A549 (cell line): ENCODE results near the gene MYB.

ENCODE experiments used
- CEBPB ChIP-seq, 2 experiments: fragments of >200 bp in 1 of 2; sonication (Bioruptor Twin) in 1 of 2; formaldehyde crosslinking in 1 of 2; IDR thresholded peaks; 2 replicates each; pipeline ENCODE4 v1.6.1; 2012 to 2016
- ELK1 ChIP-seq: fragments of 150-350 bp; IDR thresholded peaks from 2 replicates; pipeline ENCODE4 v1.6.1; 2014; ENCODE audit warnings: low read depth, mild to moderate bottlenecking, low read length
- EP300 ChIP-seq, 2 experiments: fragments of >200 bp; sonication (Bioruptor Twin); formaldehyde crosslinking; IDR thresholded peaks; 2 replicates in 1 of 2; 3 replicates in 1 of 2; pipeline ENCODE4 v1.6.1; 2016 to 2017
- JUN ChIP-seq, 2 experiments: fragments of >200 bp; sonication (Bioruptor Twin); formaldehyde crosslinking; IDR thresholded peaks; 2 replicates in 1 of 2; 3 replicates in 1 of 2; pipeline ENCODE4 v1.6.1; 2016 to 2017
- KDM1A ChIP-seq: fragments of 200-600 bp; sonication (generic); IDR thresholded peaks from 2 replicates; pipeline ENCODE4 v1.6.1; 2016; ENCODE audit warnings: low read depth, mild to moderate bottlenecking
- MAFK ChIP-seq: fragments of 450-650 bp; IDR thresholded peaks from 2 replicates; pipeline ENCODE4 v1.6.1; 2014; ENCODE audit not compliant: partially characterized antibody
- POLR2A ChIP-seq: IDR thresholded peaks from 2 replicates; pipeline ENCODE4 v1.6.1; 2012; ENCODE audit warnings: mild to moderate bottlenecking, low read length
- REST ChIP-seq: fragments of 200-600 bp; sonication (generic); IDR thresholded peaks from 2 replicates; pipeline ENCODE4 v1.6.1; 2016; ENCODE audit warnings: antibody characterized with exemption, mild to moderate bottlenecking, moderate library complexity
- RFX5 ChIP-seq: fragments of 450-650 bp; IDR thresholded peaks from 2 replicates; pipeline ENCODE4 v1.7.1; 2014; ENCODE audit warnings: antibody characterized with exemption, mild to moderate bottlenecking, moderate library complexity
- TP53 ChIP-seq: fragments of 250-450 bp; sonication (Bioruptor Pico); IDR thresholded peaks from 2 replicates; pipeline ENCODE4 v1.5.0; 2021; ENCODE audit warnings: mild to moderate bottlenecking, moderate library complexity
- ZFP36 ChIP-seq: fragments of 450-650 bp; IDR thresholded peaks from 2 replicates; pipeline ENCODE4 v1.6.1; 2014; ENCODE audit warnings: borderline replicate concordance; ENCODE audit not compliant: partially characterized antibody
- TF ChIP-seq, protein P1 (sequence below): IDR thresholded peaks from 2 replicates; pipeline ENCODE4 v1.6.1; 2012
- TF ChIP-seq, protein P2 (sequence below): fragments of >200 bp; sonication (Bioruptor Twin); formaldehyde crosslinking; IDR thresholded peaks from 3 replicates; pipeline ENCODE4 v1.5.1; 2016
- TF ChIP-seq, protein P3 (sequence below): fragments of 450-650 bp; IDR thresholded peaks from 2 replicates; pipeline ENCODE4 v1.6.1; 2014; ENCODE audit warnings: antibody characterized with exemption

- TF ChIP-seq ZFP36 (no peak), CEBPB (IDR thresholded peaks at IDR 0.05) (no peak), REST (no peak), KDM1A (no peak), ELK1 (no peak), RFX5 (no peak), POLR2A (no peak), JUN (IDR thresholded peaks at IDR 0.05) (no peak), TP53 (CRISPR knock-in tag) (no peak), MAFK (no peak), EP300 (IDR thresholded peaks at IDR 0.05) (no peak)
- TF ChIP-seq, protein P1, sequence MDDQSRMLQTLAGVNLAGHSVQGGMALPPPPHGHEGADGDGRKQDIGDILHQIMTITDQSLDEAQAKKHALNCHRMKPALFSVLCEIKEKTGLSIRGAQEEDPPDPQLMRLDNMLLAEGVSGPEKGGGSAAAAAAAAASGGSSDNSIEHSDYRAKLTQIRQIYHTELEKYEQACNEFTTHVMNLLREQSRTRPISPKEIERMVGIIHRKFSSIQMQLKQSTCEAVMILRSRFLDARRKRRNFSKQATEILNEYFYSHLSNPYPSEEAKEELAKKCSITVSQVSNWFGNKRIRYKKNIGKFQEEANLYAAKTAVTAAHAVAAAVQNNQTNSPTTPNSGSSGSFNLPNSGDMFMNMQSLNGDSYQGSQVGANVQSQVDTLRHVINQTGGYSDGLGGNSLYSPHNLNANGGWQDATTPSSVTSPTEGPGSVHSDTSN, result no peak
- TF ChIP-seq, protein P2, sequence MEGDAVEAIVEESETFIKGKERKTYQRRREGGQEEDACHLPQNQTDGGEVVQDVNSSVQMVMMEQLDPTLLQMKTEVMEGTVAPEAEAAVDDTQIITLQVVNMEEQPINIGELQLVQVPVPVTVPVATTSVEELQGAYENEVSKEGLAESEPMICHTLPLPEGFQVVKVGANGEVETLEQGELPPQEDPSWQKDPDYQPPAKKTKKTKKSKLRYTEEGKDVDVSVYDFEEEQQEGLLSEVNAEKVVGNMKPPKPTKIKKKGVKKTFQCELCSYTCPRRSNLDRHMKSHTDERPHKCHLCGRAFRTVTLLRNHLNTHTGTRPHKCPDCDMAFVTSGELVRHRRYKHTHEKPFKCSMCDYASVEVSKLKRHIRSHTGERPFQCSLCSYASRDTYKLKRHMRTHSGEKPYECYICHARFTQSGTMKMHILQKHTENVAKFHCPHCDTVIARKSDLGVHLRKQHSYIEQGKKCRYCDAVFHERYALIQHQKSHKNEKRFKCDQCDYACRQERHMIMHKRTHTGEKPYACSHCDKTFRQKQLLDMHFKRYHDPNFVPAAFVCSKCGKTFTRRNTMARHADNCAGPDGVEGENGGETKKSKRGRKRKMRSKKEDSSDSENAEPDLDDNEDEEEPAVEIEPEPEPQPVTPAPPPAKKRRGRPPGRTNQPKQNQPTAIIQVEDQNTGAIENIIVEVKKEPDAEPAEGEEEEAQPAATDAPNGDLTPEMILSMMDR, result no peak
- TF ChIP-seq, protein P3, sequence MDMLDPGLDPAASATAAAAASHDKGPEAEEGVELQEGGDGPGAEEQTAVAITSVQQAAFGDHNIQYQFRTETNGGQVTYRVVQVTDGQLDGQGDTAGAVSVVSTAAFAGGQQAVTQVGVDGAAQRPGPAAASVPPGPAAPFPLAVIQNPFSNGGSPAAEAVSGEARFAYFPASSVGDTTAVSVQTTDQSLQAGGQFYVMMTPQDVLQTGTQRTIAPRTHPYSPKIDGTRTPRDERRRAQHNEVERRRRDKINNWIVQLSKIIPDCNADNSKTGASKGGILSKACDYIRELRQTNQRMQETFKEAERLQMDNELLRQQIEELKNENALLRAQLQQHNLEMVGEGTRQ, result no peak
Observed at GRCh38 chr6:135256866-135257265, 75.8 kb downstream of the MYB start.
